ENCODE measurements around the gene ANO4. TPM values are rescaled to one million over a fixed set of nuclear protein-coding genes. Genes with fewer than 3 reads are reported as not detected.
A peak's percentile ranks its signal among the peaks of the same experiment; 100 is the strongest.
"Not testable (repeated sequence)": the region's sequence is repeated elsewhere in the genome, so short reads cannot be mapped to it uniquely, and the experiment has no call there.

Gene ANO4
- total RNA-seq, 1 donor from 2014 or later, result 4.0 TPM

- DNase-seq (ENCODE audit: low read depth), result no peak
Observed at GRCh38 chr12:101082706-101083105, 288.1 kb downstream of the ANO4 start.

DNA sequence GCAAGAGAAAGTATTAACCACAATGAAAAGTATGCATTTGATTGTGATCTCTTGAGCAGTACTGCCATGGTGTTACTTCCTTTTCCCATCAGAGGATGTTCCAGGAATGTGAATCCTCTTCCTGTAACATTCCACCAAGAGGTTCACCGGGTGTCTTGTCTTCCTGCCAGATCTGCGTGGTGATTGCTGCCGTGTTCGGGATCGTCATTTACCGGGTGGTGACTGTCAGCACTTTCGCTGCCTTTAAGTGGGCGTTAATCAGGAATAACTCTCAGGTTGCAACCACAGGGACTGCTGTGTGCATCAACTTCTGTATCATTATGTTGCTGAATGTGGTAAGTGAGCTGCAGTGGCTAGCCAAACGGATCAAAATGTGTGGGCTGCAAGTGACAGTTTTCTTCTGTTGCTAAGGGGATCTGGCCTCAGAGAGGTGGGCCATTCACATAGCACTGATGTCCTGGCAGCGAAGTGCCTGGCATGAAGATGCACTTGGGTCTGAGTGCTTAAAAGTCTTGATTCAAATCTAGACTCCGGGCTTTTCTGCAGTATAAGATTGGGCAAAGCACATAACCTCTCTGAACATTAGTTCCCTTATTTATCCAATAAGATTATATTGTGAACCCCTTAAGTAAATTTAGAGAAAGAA is 292.0 kb downstream of the ANO4 start:
- peak; percentile 51 for DNase-seq (ENCODE audit: low read depth)

GRCh38 chr12:101087920-101088319 is 293.3 kb downstream of the ANO4 start:
- no peak for DNase-seq (ENCODE audit: low read depth)

GRCh38 chr12:101089271-101089670 is 294.7 kb downstream of the ANO4 start:
- DNase-seq (ENCODE audit: low read depth), result no peak

DNA sequence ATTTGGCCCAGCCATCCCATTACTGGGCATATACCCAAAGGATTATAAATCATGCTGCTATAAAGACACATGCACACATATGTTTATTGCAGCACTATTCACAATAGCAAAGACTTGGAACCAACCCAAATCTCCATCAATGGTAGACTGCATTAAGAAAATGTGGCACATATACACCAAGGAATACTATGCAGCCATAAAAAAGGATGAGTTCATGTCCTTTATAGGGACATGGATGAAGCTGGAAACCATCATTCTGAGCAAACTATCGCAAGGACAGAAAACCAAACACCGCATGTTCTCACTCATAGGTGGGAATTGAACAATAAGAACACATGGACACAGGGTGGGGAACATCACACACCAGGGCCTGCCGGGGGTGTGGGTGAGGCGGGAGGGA is 295.6 kb downstream of the ANO4 start:
- DNase-seq (ENCODE audit: low read depth), result not testable (repeated sequence)

DNA sequence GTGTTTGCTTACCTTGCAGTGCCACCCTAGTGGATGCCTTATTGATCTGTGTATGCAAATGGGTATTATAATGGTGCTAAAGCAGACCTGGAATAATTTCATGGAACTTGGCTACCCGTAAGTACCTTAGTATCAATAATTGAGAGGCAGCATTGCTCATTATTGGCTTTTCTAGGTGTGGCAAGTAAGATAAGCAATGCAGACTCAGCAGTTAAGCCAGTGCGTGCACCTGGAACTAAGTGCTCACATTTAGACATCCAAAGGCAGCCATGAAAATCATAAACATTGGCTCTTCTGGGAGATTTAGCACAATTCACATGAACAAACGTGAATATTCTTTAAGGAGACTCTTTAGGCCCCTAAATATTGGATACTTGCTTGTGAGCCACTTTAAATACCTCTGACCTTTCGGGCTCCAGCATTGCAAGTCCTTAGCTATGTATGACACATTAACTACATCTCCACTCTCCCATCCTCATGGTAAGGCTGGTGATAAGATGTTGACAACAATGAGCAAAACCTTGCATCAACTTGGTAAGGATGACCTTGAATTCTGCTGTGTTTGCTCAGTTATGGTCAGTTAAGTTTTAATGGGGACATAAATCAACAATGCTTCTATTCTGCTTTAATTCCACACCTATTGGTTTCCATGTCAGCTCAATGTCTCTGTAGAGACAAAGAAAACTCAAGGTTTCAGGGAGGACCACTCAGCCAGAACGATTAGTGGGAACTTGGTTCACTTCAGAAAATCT is 303.4 kb downstream of the ANO4 start:
- peak; percentile 93 for DNase-seq (ENCODE audit: low read depth)

GRCh38 chr12:101107032-101107763 is 312.6 kb downstream of the ANO4 start:
- no peak for DNase-seq (ENCODE audit: low read depth)

GRCh38 chr12:101108130-101108529 is 313.6 kb downstream of the ANO4 start:
- DNase-seq (ENCODE audit: low read depth), result no peak

GRCh38 chr12:101110866-101111265 is 316.3 kb downstream of the ANO4 start:
- no peak for DNase-seq (ENCODE audit: low read depth)

DNA sequence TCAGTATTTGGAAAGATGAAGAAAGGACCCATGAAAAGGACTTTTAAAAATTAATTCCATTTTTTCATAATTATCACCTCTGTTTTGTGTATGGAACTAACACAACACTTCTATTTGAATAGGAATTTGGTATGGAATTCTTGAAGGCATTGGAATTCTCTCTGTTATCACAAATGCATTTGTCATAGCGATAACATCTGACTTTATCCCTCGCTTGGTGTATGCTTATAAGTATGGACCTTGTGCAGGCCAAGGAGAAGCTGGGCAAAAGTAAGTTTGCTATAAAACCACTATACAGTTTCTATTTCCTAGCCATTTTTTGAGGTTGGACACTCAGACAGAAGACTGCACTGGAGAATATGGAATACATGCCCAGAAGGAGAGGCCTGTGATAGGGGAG is 316.9 kb downstream of the ANO4 start:
- DNase-seq (ENCODE audit: low read depth), result no peak

DNA sequence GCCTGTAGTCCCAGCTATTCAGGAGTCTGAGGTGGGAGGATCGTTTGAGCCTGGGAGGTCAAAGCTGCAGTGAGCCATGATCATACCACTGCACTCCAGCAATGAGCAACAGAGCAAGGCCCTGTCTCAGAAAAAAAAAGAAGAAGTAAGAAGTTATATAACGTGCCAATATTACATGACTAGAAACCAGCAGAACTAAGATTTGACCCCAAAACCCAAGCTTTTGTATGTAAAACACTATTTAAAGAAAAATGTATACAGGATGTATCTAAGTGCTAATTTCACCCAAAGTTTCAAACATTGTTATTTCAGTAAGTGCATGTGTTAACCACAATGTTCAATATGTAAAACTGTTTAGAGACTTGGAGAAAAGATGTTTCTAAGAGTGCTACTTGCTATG is 320.8 kb downstream of the ANO4 start:
- DNase-seq (ENCODE audit: low read depth), result no peak

DNA sequence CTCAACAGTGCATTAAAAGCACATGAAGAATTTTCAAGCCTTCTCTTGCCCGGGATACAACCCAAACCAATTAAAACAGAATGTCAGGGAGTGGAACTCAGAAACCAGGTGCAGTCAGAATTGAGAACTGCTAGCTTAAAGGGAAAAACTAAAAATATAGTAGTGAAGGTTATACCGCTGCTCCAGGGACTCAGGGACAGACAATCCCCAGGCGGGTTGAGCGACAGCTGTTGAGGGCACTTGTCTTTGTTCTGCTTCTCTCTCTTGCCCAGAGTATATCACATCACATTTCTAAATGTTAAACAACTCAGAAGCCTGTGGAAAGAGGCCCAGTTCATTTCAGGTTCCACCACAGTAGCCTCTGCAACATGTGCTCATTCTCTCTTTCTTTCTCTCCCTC is 322.3 kb downstream of the ANO4 start:
- DNase-seq (ENCODE audit: low read depth), result no peak

DNA sequence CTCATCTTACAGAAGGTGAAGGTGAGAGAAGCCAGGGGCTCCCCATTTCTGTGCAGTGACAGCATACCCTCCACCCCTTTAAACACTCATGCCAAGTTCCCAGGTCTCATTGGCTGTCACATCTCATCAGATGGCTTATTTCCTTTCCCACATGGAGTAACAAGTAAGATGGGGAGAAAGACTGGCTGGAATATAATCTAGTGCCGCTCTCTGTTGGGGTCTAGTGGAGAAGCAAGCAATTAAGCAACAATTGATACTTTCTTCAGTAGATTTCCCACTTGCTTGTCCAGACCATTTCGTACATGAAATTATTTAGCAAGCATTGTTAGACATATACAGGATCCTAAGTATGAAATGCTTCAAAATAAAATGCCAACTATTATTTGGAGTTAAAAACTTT is 323.3 kb downstream of the ANO4 start:
- DNase-seq (ENCODE audit: low read depth), result no peak

GRCh38 chr12:101127521-101128219 is 333.1 kb downstream of the ANO4 start:
- DNase-seq (ENCODE audit: low read depth), result peak; percentile 25

DNA sequence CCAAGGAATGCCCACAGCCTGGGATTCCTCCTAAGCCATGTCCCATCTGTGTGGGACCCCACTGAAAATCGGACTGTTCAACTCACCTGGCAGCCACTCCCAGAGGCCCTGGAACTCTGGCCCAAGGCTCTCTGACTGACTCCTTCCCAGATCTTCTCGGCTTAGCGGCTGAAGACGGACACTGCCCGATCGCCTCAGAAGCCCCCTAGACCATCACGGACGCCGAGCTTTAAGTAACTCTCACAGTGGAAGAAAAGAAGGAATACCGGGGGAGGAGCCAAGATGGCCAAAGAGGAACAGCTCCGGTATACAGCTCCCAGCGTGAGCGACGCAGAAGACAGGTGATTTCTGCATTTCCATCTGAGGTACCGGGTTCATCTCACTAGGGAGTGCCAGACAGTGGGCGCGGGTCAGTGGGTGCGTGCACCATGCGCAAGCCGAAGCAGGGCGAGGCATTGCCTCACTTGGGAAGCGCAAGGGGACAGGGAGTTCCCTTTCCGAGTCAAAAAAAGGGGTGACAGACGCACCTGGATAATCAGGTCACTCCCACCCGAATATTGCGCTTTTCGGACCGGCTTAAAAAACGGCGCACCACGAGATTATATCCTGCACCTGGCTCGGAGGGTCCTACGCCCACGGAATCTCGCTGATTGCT is 351.3 kb downstream of the ANO4 start:
- DNase-seq (ENCODE audit: low read depth), result not testable (repeated sequence)

GRCh38 chr12:101165319-101165718 is 370.7 kb downstream of the ANO4 start:
- no peak for DNase-seq (ENCODE audit: low read depth)

DNA sequence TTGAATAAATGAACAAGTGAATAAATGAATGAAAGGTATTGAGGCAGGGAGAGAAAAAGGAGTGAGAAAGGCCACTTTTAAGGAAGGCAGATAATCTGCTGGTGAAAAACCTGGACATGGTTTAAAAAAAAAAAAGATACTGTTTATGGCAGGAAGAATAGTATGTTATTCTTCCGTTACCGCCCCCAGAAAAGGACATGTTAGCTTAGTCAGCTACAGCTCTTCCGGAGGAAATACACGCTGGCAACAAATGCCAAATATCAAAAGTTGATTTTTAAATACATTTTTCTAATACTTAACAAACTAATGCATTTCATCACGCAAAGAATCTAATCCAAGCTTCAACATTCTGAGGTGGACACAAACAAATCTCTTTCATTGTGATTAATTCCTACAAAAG is 372.3 kb downstream of the ANO4 start:
- no peak for DNase-seq (ENCODE audit: low read depth)

GRCh38 chr12:101168001-101168400 is 373.4 kb downstream of the ANO4 start:
- DNase-seq (ENCODE audit: low read depth), result no peak

DNA sequence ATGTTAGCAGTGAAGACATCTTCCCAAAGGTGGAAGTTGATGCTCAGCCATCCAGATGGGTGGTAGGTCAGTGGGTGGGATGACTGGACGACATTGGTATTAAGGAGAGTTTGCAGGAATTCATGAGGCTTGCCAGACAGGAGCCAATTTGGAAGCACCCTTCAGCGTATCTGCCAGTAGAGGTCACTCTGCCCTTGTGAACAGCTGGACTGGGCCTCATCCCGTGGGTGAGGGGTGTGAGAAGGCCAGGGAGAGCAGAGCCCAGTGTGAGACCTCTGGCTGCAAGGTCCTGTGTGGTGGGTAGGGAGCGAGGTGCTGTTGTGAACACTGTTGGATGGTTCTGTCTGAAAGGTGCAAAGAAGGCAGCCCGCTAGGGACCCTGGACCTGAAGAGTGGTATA is 377.7 kb downstream of the ANO4 start:
- DNase-seq (ENCODE audit: low read depth), result no peak

- DNase-seq (ENCODE audit: low read depth), result no peak
Observed at GRCh38 chr12:101173197-101173749, 378.7 kb downstream of the ANO4 start.

DNA sequence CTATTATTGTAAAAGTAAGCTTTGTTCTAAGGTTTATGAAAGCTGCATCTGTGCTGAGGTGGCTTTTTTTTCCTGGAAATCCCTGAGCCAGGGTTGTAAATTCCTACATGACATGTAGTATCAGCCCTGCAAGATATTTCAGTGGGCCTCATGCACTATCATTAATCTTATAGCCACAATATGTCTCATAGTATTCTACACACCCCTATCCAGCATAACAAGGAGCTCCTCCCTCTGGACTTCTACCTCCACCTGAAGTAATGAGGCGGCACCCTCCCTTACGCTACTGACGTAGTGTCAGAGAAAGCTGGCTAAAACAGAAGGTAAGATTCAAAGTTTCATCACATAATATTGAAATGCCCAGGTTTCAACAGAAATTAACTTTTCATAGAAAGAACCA is 380.0 kb downstream of the ANO4 start:
- no peak for DNase-seq (ENCODE audit: low read depth)
